GM12878 (cell line): ENCODE data around the gene AHNAK. TPM values are rescaled to one million over a fixed set of nuclear protein-coding genes. Genes with fewer than 3 reads are reported as not detected.

Source experiments
- ATAC-seq: fragments of 200-7000 bp; cut with Tn5 transposase; 3 replicates; pipeline ENCODE4 v1.9.1; 2020; ENCODE audit warnings: mild to moderate bottlenecking, moderate library complexity
- BruUV-seq: library from RNA; stranded (reverse); fragments of 400-500 nt; replicated peaks from 2 replicates; lab custom pipeline; 2021; lab: Mats Ljungman, UMichigan
- CTCF ChIA-PET: fragments of 300-600 bp; sonication (Branson Sonifier 250); formaldehyde crosslinking; extraction: SDS; loops from one replicate; lab custom pipeline; 2021; ENCODE audit warnings: inconsistent platforms; lab: Yijun Ruan, JAX
- POLR2A ChIA-PET: fragments of 350-600 bp; formaldehyde crosslinking; extraction: SDS; loops from one replicate; lab custom pipeline; 2021; ENCODE audit warnings: inconsistent platforms; lab: Charles Lee
- RAD21 ChIA-PET: fragments of 300-600 bp; sonication (Branson Sonifier 250); formaldehyde crosslinking; loops from one replicate; lab custom pipeline; 2023; ENCODE audit warnings: antibody characterized with exemption; ENCODE audit not compliant: unreplicated experiment; lab: Charles Lee
- SMC1A ChIA-PET: fragments of 300-600 bp; sonication (Branson Sonifier 250); formaldehyde crosslinking; loops from one replicate; lab custom pipeline; 2023; ENCODE audit not compliant: unreplicated experiment, uncharacterized antibody; lab: Charles Lee
- DNase-seq: peaks from one replicate; pipeline ENCODE4 v3.0.0-alpha.2; 2011; ENCODE audit warnings: low read depth, low spot score
- FAIRE-seq: peaks from 3 replicates; lab custom pipeline; 2011; peaks lifted over from hg19 to GRCh38; lab: Jason Lieb, UNC
- H2AFZ ChIP-seq: 2 replicates; pipeline ENCODE4 v1.6.0; 2011; ENCODE audit warnings: low read depth, low read length, control low read depth; ENCODE audit not compliant: control insufficient read depth
- H3K27ac ChIP-seq: 2 replicates; pipeline ENCODE4 v1.5.1; 2011; ENCODE audit warnings: control low read depth; ENCODE audit not compliant: control insufficient read depth, insufficient read depth
- H3K27me3 ChIP-seq, 2 experiments: replicated peaks in 1 of 2; 2 replicates each; pipeline versions ENCODE4 v1.6.0 to v1.6.1; 2011; ENCODE audit warnings: low read length in 1 of 2; ENCODE audit not compliant: control insufficient read depth in 2 of 2, insufficient read depth in 2 of 2
- H3K36me3 ChIP-seq, 2 experiments: 2 replicates each; pipeline ENCODE4 v1.5.1; 2011; ENCODE audit warnings: low read length in 1 of 2; ENCODE audit not compliant: control insufficient read depth in 2 of 2, insufficient read depth in 2 of 2
- H3K4me1 ChIP-seq: 2 replicates; pipeline ENCODE4 v1.6.1; 2011; ENCODE audit warnings: mild to moderate bottlenecking, low read length, moderate library complexity, mixed read lengths; ENCODE audit not compliant: control insufficient read depth, insufficient read depth
- H3K4me2 ChIP-seq: 2 replicates; pipeline ENCODE4 v1.6.0; 2011; ENCODE audit warnings: control low read depth; ENCODE audit not compliant: control insufficient read depth, insufficient read depth
- H3K4me3 ChIP-seq: fragments of 200-600 bp; sonication (generic); 2 replicates; pipeline ENCODE4 v1.5.1; 2016
- H3K79me2 ChIP-seq: 2 replicates; pipeline ENCODE4 v1.6.0; 2011; ENCODE audit warnings: low read length; ENCODE audit not compliant: control insufficient read depth, insufficient read depth
- H3K9ac ChIP-seq: 2 replicates; pipeline ENCODE4 v1.8.0; 2011; ENCODE audit warnings: low read length, control low read depth, mixed read lengths; ENCODE audit not compliant: control insufficient read depth, insufficient read depth
- H3K9me3 ChIP-seq: replicated peaks from 3 replicates; pipeline ENCODE4 v1.5.1; 2011; ENCODE audit warnings: mild to moderate bottlenecking, low read length; ENCODE audit not compliant: control insufficient read depth, insufficient read depth
- H4K20me1 ChIP-seq: 2 replicates; pipeline ENCODE4 v1.6.0; 2011; ENCODE audit not compliant: control insufficient read depth, insufficient read depth
- BRCA1 ChIP-seq: IDR thresholded peaks from 2 replicates; pipeline ENCODE4 v1.6.1; 2011; ENCODE audit warnings: low read depth, low read length, improper control_type of control experiment
- ETV6 ChIP-seq, 2 experiments: fragments of 450-650 bp in 1 of 2; IDR thresholded peaks in 1 of 2; conservative IDR thresholded peaks in 1 of 2; 2 replicates each; pipeline ENCODE4 v1.6.1; 2014; ENCODE audit warnings: antibody characterized with exemption in 1 of 2, borderline replicate concordance in 1 of 2, low read depth in 1 of 2, mild to moderate bottlenecking in 1 of 2, moderate library complexity in 1 of 2
- MTA2 ChIP-seq: fragments of 450-650 bp; IDR thresholded peaks from 2 replicates; pipeline ENCODE4 v1.6.1; 2016; ENCODE audit warnings: low read depth, mild to moderate bottlenecking, moderate library complexity
- SMC3 ChIP-seq: IDR thresholded peaks from 2 replicates; pipeline ENCODE4 v1.6.1; 2011; ENCODE audit warnings: low read length, improper control_type of control experiment, borderline replicate concordance
- TCF7 ChIP-seq: IDR thresholded peaks from 2 replicates; pipeline ENCODE4 v1.6.1; 2014; ENCODE audit warnings: antibody characterized with exemption, borderline replicate concordance
- WGBS: methylation state at CpG from one replicate; pipeline ENCODE4 v1.1.6; 2016; ENCODE audit warnings: low lambda C conversion rate; ENCODE audit not compliant: insufficient replicate concordance, insufficient coverage; ENCODE audit errors: missing lambda C conversion rate; 5-methylcytosine and 5-hydroxymethylcytosine counted together
- in situ Hi-C: fragments of 300-500 bp; cut with MboI; formaldehyde crosslinking; loops from 9 replicates; pipeline ENCODE4 v1.14.3; 2018; ENCODE audit warnings: mixed read lengths
- intact Hi-C: fragments of 100-400 bp; cut with micrococcal nuclease; formaldehyde crosslinking; loops from one replicate; pipeline ENCODE4 v1.14.2; 2022; ENCODE audit not compliant: unreplicated experiment
- polyA plus RNA-seq, 11 experiments: library from polyadenylated mRNA; depleted of rRNA in 4 of 11; unstranded in 6 of 11; stranded (reverse) in 5 of 11; fragments of >200 nt; fragmentation: Nextera tagmentation in 4 of 11; fragmentation: Illumina TruSeq in 1 of 11; extraction: Ambion mirVana in 4 of 11; extraction: Trizol in 1 of 11; gene quantifications; 1 replicate in 1 of 11; 2 replicates in 10 of 11; pipeline versions ENCODE4 v1.2.1 to v1.2.3, GENCODE V29; 2011 to 2016; ENCODE audit warnings: inconsistent platforms in 2 of 11, missing spikeins in 2 of 11, low read depth in 1 of 11
- total RNA-seq, 4 experiments: library from RNA; depleted of rRNA in 3 of 4; stranded (reverse); fragments of >200 nt in 3 of 4; fragmentation: Illumina TruSeq in 1 of 4; extraction: Trizol in 1 of 4; gene quantifications; 2 replicates each; pipeline versions ENCODE4 v1.2.1 to v1.2.3, GENCODE V29; 2013 to 2021
- TF ChIP-seq, protein P1 (sequence below): fragments of 450-650 bp; formaldehyde crosslinking; IDR thresholded peaks from 2 replicates; pipeline ENCODE4 v1.4.0; 2020; ENCODE audit warnings: mild to moderate bottlenecking, moderate library complexity

The AHNAK gene
- total and polyA plus RNA-seq, 10 of the 15 experiments (the other 5 are each of a cell fraction or from before 2014, with no cell fraction given) = 0.76 to 90.3 (median 19.4) TPM

DNA sequence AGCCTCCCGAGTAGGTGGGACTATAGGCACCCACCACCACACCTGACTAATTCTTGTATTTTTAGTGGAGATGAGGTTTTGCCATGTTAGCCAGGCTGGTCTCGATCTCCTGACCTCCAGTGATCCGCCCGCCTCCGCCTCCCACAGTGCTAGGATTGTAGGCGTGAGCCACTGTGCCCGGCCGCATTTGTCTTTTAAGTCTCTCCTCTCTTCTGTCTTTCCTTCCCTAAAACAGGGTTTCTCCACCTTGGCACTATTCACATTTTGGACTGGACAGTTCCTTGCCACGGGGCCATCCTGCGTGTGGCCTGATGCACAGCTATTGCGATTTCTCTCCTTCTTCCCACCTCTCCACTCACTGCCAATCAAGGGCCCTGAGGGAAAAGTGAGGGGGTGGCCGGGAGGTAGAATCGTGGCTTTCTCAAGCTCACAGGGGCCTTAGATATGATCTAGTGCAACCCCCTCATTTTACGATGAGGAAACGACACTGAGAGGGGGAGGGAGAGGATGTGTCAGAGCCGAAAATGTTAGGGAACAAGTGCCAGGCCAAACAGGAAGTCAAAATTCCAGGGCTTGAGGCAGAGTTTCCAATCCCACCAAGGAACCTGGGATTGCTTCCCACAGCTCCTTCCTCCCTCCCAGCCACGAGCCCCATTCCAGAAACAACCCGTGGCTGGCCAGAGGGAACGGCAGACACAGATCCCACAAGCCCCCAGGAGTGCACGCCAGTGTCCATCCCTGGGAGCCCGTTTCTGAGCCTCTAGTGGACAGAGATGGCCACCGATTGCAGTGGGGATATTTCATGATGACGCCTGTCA is 106.6 kb downstream of the AHNAK start:
- no peak for TF ChIP-seq BRCA1
- TF ChIP-seq ETV6 (conservative IDR thresholded peaks at IDR 0.05 in 1 of 2, IDR thresholded peaks at IDR 0.05 in 1 of 2; ENCODE audit: borderline replicate concordance in 1 of 2, low read depth in 1 of 2) = no peak
- no peak for TF ChIP-seq TCF7
- TF ChIP-seq MTA2 = no peak
- TF ChIP-seq, protein P1, sequence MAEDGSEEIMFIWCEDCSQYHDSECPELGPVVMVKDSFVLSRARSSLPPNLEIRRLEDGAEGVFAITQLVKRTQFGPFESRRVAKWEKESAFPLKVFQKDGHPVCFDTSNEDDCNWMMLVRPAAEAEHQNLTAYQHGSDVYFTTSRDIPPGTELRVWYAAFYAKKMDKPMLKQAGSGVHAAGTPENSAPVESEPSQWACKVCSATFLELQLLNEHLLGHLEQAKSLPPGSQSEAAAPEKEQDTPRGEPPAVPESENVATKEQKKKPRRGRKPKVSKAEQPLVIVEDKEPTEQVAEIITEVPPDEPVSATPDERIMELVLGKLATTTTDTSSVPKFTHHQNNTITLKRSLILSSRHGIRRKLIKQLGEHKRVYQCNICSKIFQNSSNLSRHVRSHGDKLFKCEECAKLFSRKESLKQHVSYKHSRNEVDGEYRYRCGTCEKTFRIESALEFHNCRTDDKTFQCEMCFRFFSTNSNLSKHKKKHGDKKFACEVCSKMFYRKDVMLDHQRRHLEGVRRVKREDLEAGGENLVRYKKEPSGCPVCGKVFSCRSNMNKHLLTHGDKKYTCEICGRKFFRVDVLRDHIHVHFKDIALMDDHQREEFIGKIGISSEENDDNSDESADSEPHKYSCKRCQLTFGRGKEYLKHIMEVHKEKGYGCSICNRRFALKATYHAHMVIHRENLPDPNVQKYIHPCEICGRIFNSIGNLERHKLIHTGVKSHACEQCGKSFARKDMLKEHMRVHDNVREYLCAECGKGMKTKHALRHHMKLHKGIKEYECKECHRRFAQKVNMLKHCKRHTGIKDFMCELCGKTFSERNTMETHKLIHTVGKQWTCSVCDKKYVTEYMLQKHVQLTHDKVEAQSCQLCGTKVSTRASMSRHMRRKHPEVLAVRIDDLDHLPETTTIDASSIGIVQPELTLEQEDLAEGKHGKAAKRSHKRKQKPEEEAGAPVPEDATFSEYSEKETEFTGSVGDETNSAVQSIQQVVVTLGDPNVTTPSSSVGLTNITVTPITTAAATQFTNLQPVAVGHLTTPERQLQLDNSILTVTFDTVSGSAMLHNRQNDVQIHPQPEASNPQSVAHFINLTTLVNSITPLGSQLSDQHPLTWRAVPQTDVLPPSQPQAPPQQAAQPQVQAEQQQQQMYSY (CRISPR knock-in tag) = no peak
- no peak for TF ChIP-seq SMC3
- Histone ChIP-seq H3K4me2 (no peak overlapping the region), H4K20me1 (no peaks in the 10 kb centered on the region), H3K27me3 (no peaks in the 10 kb centered on the region), H3K9me3 (no peaks in the 10 kb centered on the region), H3K4me1 (no peaks in the 10 kb centered on the region), H3K27ac (no peak overlapping the region), H3K36me3 (no peaks in the 10 kb centered on the region), H2AFZ (no peak overlapping the region), H3K9ac (no peak overlapping the region), H3K4me3 (no peak overlapping the region), H3K79me2 (no peaks in the 10 kb centered on the region)
- no TSS peak for BruUV-seq
- no peak for ATAC-seq
- RAD21 ChIA-PET = interaction anchor here (1.3 kb wide), 1 partner anchor 103 kb away, joined by 4 read pairs; no protein-coding TSS in a partner anchor
- CTCF ChIA-PET = no interaction called here
- SMC1A ChIA-PET = no interaction called here
- intact Hi-C loops (loop anchor here (5.0 kb wide), 1 partner anchor 102 kb away; no protein-coding TSS in a partner anchor), in situ Hi-C loops (no loop called here)
- FAIRE-seq = no peak
- DNase-seq = no peak
- POLR2A ChIA-PET = interaction anchor here (0.9 kb wide), 1 partner anchor 22 kb away, joined by 4 read pairs; no protein-coding TSS in a partner anchor
- WGBS = 57% methylated on average over 23 of the region's 23 CpGs
